Measurements from ENCODE around the gene UNC13A. TPM values are rescaled to one million over a fixed set of nuclear protein-coding genes. Genes with fewer than 3 reads are reported as not detected.

The UNC13A gene
- total and polyA plus RNA-seq, 2 of the 13 experiments (the other 11 are each of a cell fraction or from before 2014, with no cell fraction given), result 0.11 to 0.45 TPM

DNA sequence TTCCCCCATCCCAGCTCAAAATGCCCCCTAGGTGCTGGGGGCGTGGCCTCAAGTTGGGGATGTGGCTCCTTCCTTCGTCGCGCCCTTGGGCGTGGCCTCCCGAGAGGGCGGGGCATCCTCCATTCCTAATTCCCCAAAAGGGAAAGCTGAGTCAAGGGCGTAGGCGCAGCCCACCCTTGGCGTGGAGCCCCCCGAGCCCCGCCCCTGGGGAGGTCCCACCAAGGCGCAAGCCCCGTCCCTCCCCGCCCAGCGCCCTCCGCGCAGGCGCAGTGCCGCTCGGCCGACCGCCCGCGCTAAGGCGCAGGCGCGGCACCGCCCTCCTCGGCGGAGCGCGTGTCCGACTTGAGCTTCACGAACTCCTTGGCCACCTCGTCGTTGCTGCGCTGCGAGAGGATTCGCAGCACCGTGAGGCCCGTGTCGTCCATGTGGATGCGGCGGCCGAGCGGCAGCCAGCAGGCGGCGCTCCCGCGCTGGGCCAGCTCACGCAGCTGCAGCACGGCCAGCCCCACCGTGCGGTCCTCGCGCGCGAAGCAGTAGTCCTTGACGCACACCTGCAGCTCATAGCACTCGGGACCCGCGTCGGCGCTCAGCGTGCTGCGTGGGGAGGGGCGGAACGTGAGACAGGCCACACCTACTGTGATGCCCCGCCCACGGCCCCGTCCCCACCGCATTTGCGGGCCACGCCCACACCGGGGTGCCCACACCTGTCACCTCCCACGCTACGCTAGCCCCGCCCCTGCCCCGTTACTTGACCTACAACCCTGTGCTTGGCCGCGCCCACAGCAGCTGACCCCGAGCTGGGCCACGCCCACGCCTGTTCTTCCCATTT is 82.2 kb downstream of the UNC13A start (continued):
- TF ChIP-seq, protein P1, sequence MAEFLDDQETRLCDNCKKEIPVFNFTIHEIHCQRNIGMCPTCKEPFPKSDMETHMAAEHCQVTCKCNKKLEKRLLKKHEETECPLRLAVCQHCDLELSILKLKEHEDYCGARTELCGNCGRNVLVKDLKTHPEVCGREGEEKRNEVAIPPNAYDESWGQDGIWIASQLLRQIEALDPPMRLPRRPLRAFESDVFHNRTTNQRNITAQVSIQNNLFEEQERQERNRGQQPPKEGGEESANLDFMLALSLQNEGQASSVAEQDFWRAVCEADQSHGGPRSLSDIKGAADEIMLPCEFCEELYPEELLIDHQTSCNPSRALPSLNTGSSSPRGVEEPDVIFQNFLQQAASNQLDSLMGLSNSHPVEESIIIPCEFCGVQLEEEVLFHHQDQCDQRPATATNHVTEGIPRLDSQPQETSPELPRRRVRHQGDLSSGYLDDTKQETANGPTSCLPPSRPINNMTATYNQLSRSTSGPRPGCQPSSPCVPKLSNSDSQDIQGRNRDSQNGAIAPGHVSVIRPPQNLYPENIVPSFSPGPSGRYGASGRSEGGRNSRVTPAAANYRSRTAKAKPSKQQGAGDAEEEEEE (CRISPR knock-in tag; IDR thresholded peaks at IDR 0.05; ENCODE audit: borderline replicate concordance), result no peak
- TF ChIP-seq ZNF44 (CRISPR knock-in tag; IDR thresholded peaks at IDR 0.05), result peak; percentile 98
- 0 out of 2 replicates have a peak, but pooled peaks have one; percentile 41 for TF ChIP-seq ZNF850 (CRISPR knock-in tag; conservative IDR thresholded peaks at IDR 0.05)
- peak; percentile 98 for TF ChIP-seq ZNF557 (CRISPR knock-in tag; IDR thresholded peaks at IDR 0.05)
- TF ChIP-seq NFE2 (CRISPR knock-in tag; IDR thresholded peaks at IDR 0.05), result no peak
- TF ChIP-seq ZNF816 (CRISPR knock-in tag; IDR thresholded peaks at IDR 0.05; ENCODE audit: borderline replicate concordance), result peak; percentile 85; the same call in 1 of the 2 replicates
- TF ChIP-seq MAFF (IDR thresholded peaks at IDR 0.05; ENCODE audit: low read depth, low read length), result no peak
- peak; percentile 99 for TF ChIP-seq ZBTB7A (CRISPR knock-in tag; IDR thresholded peaks at IDR 0.05)
- peak; percentile 83 for TF ChIP-seq PPARG (CRISPR knock-in tag; conservative IDR thresholded peaks at IDR 0.05)
- peak; percentile 94; the same call in 1 of the 2 replicates for TF ChIP-seq SP140L (CRISPR knock-in tag; IDR thresholded peaks at IDR 0.05; ENCODE audit: borderline replicate concordance)
- 0 out of 2 replicates have a peak, but pooled peaks have one; percentile 31 for TF ChIP-seq ZNF550 (CRISPR knock-in tag; IDR thresholded peaks at IDR 0.05; ENCODE audit: borderline replicate concordance)
- peak; percentile 89; the same call in 1 of the 2 replicates for TF ChIP-seq ZNF605 (CRISPR knock-in tag; IDR thresholded peaks at IDR 0.05)
- peak; percentile 87 for TF ChIP-seq ZFX (CRISPR knock-in tag; IDR thresholded peaks at IDR 0.05; ENCODE audit: low read depth)
- peak; percentile 98 for TF ChIP-seq ZBTB42 (CRISPR knock-in tag; IDR thresholded peaks at IDR 0.05)
- TF ChIP-seq ZFP90 (CRISPR knock-in tag; IDR thresholded peaks at IDR 0.05; ENCODE audit: borderline replicate concordance), result peak; percentile 96; the same call in 1 of the 2 replicates
- TF ChIP-seq, protein P2, sequence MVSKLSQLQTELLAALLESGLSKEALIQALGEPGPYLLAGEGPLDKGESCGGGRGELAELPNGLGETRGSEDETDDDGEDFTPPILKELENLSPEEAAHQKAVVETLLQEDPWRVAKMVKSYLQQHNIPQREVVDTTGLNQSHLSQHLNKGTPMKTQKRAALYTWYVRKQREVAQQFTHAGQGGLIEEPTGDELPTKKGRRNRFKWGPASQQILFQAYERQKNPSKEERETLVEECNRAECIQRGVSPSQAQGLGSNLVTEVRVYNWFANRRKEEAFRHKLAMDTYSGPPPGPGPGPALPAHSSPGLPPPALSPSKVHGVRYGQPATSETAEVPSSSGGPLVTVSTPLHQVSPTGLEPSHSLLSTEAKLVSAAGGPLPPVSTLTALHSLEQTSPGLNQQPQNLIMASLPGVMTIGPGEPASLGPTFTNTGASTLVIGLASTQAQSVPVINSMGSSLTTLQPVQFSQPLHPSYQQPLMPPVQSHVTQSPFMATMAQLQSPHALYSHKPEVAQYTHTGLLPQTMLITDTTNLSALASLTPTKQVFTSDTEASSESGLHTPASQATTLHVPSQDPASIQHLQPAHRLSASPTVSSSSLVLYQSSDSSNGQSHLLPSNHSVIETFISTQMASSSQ (IDR thresholded peaks at IDR 0.05; ENCODE audit: low read depth), result no peak
- TF ChIP-seq, protein P2 (CRISPR knock-in tag; IDR thresholded peaks at IDR 0.05; ENCODE audit: borderline replicate concordance), result peak; percentile 88
- peak; percentile 93 for TF ChIP-seq ZNF441 (CRISPR knock-in tag; IDR thresholded peaks at IDR 0.05; ENCODE audit: borderline replicate concordance)
- no peak for TF ChIP-seq PRPF4 (IDR thresholded peaks at IDR 0.05; ENCODE audit: low read depth, low read length, poor library complexity, severe bottlenecking)
- peak; percentile 70; the same call in 1 of the 2 replicates for TF ChIP-seq IRF2 (CRISPR knock-in tag; IDR thresholded peaks at IDR 0.05)
- TF ChIP-seq ZNF329 (CRISPR knock-in tag; IDR thresholded peaks at IDR 0.05; ENCODE audit: low read depth), result peak; percentile 95
- TF ChIP-seq ZNF30 (CRISPR knock-in tag; IDR thresholded peaks at IDR 0.05), result peak; percentile 97
- TF ChIP-seq SNAI1 (CRISPR knock-in tag; IDR thresholded peaks at IDR 0.05; ENCODE audit: borderline replicate concordance), result no peak
- peak; percentile 95 for TF ChIP-seq RFXAP (CRISPR knock-in tag; IDR thresholded peaks at IDR 0.05; ENCODE audit: borderline replicate concordance)
- TF ChIP-seq ZNF546 (CRISPR knock-in tag; conservative IDR thresholded peaks at IDR 0.05), result peak; percentile 99

All from HepG2 (cell line).